CD4-positive, alpha-beta T cell treated with Interleukin-4 for 1 hour (primary cell): ENCODE data around the gene STX18.

Source experiments
- DNase-seq, 2 donors: peaks; one replicate each; pipeline ENCODE4 v3.0.0-alpha.2; 2020 to 2022

The STX18 gene

DNA sequence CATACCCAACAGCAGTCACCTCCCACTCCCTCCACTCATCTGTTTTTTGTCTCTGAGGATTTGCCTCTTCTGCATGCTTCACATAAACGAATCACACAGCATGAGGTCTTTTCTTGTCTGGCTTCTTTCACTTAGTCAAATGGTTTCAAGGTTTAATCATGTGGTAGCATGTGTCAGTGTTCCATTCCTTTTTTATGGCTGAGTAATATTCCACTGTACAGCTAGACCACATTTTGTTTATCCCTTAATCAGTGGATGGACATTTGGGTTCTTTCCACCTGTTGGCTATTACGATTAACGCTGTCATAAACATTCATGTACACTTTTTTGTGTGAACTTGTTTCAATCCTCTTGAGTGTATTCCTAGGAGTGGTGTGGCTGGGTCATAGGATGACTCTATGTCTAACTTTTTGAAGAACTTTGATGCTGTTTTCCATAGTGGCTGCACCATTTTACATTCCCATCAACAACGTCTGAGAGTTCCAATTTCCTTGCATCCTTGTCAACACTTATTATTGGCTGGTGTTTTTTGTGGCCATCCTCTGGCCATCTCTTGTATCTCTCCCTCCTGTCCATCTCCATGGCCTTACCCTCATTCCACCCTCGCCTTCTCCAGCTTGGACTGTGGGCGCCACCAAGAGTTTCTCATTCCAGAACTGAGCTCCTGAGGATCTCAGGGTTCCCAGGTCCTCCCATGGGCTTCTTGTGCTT, 167.3 kb downstream of the STX18 start:
- DNase-seq = no peak
